T1000 (cell line): ENCODE results near the gene DNMT3A.
A peak's percentile ranks its signal among the peaks of the same experiment; 100 is the strongest.

Source experiments
- DNase-seq: peaks from one replicate; lab custom pipeline; 2025; ENCODE audit warnings: mixed read lengths; lab: John Stamatoyannopoulos, UW

DNMT3A gene

GRCh38 chr2:25324905-25325592, 16.7 kb downstream of the DNMT3A start:
- peak; percentile 15 for DNase-seq

- no peak for DNase-seq
These were observed 17.5 kb downstream of the DNMT3A start for GRCh38 chr2:25324251-25324650.

GRCh38 chr2:25323610-25324189, 18.0 kb downstream of the DNMT3A start:
- DNase-seq: no peak

GRCh38 chr2:25323042-25323514, 18.6 kb downstream of the DNMT3A start:
- DNase-seq: no peak

GRCh38 chr2:25322312-25322711, 19.4 kb downstream of the DNMT3A start:
- no peak for DNase-seq

- DNase-seq: no peak
These were observed 21.6 kb downstream of the DNMT3A start for GRCh38 chr2:25320077-25320476.

- DNase-seq: no peak
These were observed 25.6 kb downstream of the DNMT3A start for GRCh38 chr2:25316101-25316500.

- no peak for DNase-seq
These were observed 26.4 kb downstream of the DNMT3A start for GRCh38 chr2:25315316-25315680.

- DNase-seq: no peak
These were observed 27.0 kb downstream of the DNMT3A start for GRCh38 chr2:25314514-25315315.

- no peak for DNase-seq
These were observed 27.8 kb downstream of the DNMT3A start for GRCh38 chr2:25313711-25314513.

GRCh38 chr2:25312958-25313710, 28.6 kb downstream of the DNMT3A start:
- no peak for DNase-seq

- no peak for DNase-seq
These were observed 29.7 kb downstream of the DNMT3A start for GRCh38 chr2:25311865-25312575.

- no peak for DNase-seq
These were observed 30.5 kb downstream of the DNMT3A start for GRCh38 chr2:25310965-25311864.

- no peak for DNase-seq
These were observed 31.1 kb downstream of the DNMT3A start for GRCh38 chr2:25310709-25310964.

GRCh38 chr2:25309402-25309801, 32.3 kb downstream of the DNMT3A start:
- no peak for DNase-seq

- no peak for DNase-seq
These were observed 33.1 kb downstream of the DNMT3A start for GRCh38 chr2:25308599-25308998.

GRCh38 chr2:25307949-25308557, 33.7 kb downstream of the DNMT3A start:
- DNase-seq: no peak

GRCh38 chr2:25306777-25307368, 34.9 kb downstream of the DNMT3A start:
- no peak for DNase-seq

- DNase-seq: no peak
These were observed 36.0 kb downstream of the DNMT3A start for GRCh38 chr2:25305775-25306174.
